GM21717 (cell line): ENCODE results near the gene PPME1.

Source experiments
- ATAC-seq: cut with Tn5 transposase; IDR thresholded peaks from one replicate; pipeline ENCODE4 v1.9.1; 2021; ENCODE audit warnings: mild to moderate bottlenecking, moderate library complexity; ENCODE audit not compliant: unreplicated experiment

PPME1 gene

GRCh38 chr11:74278721-74279161, 107.7 kb downstream of the PPME1 start:
- ATAC-seq, result no peak

GRCh38 chr11:74279256-74279655, 108.2 kb downstream of the PPME1 start:
- no peak for ATAC-seq

- no peak for ATAC-seq
These were observed 109.4 kb downstream of the PPME1 start for GRCh38 chr11:74280494-74280893.

GRCh38 chr11:74282421-74282820, 111.3 kb downstream of the PPME1 start:
- no peak for ATAC-seq

- no peak for ATAC-seq
These were observed 111.9 kb downstream of the PPME1 start for GRCh38 chr11:74282914-74283371.

GRCh38 chr11:74283580-74284180, 112.6 kb downstream of the PPME1 start:
- ATAC-seq, result no peak

GRCh38 chr11:74284466-74284865, 113.4 kb downstream of the PPME1 start:
- ATAC-seq, result no peak

GRCh38 chr11:74288161-74288560, 117.1 kb downstream of the PPME1 start:
- ATAC-seq, result no peak

GRCh38 chr11:74288911-74289310, 117.8 kb downstream of the PPME1 start:
- no peak for ATAC-seq

- ATAC-seq, result no peak
These were observed 126.4 kb downstream of the PPME1 start for GRCh38 chr11:74297484-74297883.

- no peak for ATAC-seq
These were observed 127.9 kb downstream of the PPME1 start for GRCh38 chr11:74299015-74299414.
